Motor neuron (in vitro differentiated cells): ENCODE measurements around the gene EXOC7. TPM values are rescaled to one million over a fixed set of nuclear protein-coding genes. Genes with fewer than 3 reads are reported as not detected.
A peak's percentile ranks its signal among the peaks of the same experiment; 100 is the strongest.

Experiments
- ATAC-seq, 8 experiments: fragments of 200-7000 bp; cut with Tn5 transposase; replicated peaks in 6 of 8; 2 replicates each; pipeline ENCODE4 v1.8.0; 2021; ENCODE audit warnings: mild to moderate bottlenecking in 8 of 8, moderate library complexity in 8 of 8
- H3K27ac ChIP-seq, 2 donors: fragments of 250-450 bp; sonication (Bioruptor Pico); 2 replicates each; pipeline ENCODE4 v1.9.0; 2021; ENCODE audit warnings: antibody characterized with exemption in 2 of 2, mild to moderate bottlenecking in 2 of 2, moderate library complexity in 1 of 2
- H3K4me1 ChIP-seq, 2 donors: fragments of 250-450 bp; sonication (Bioruptor Pico); replicated peaks in 1 of 2; 2 replicates each; pipeline ENCODE4 v1.6.1; 2021; ENCODE audit warnings: antibody characterized with exemption in 2 of 2, mild to moderate bottlenecking in 2 of 2, moderate library complexity in 1 of 2
- H3K4me3 ChIP-seq, 5 donors: fragments of 250-450 bp; sonication (Bioruptor Pico); 2 replicates each; pipeline ENCODE4 v1.9.0; 2021; ENCODE audit warnings: antibody characterized with exemption in 5 of 5, mild to moderate bottlenecking in 5 of 5, moderate library complexity in 4 of 5
- WGBS, 10 experiments: fragments of 450-650 bp; shearing (Covaris generic); methylation state at CpG; one replicate each; pipeline ENCODE4 v1.0.0; 2022; 5-methylcytosine and 5-hydroxymethylcytosine counted together
- in situ Hi-C, 9 experiments: fragments of 400-800 bp; cut with MboI; loops; one replicate each; pipeline ENCODE4 v1.15.0; 2021; ENCODE audit warnings: low sequenced_read_pairs in 9 of 9, low pct_unique_long_range_greater_than_20kb in 2 of 9; ENCODE audit not compliant: unreplicated experiment in 9 of 9
- total RNA-seq, 8 experiments: library from RNA; unstranded; fragments of 300-600 nt; gene quantifications; 2 replicates each; pipeline versions ENCODE4 v1.2.3 to v1.2.4, GENCODE V29; 2022

Gene EXOC7
- total RNA-seq, 8 experiments from 2014 or later: 39.6 to 105 (median 64.7) TPM

- no CpG with 5 or more reads among the region's 8 CpGs for WGBS, 10 experiments
- in situ Hi-C loops: no loop called here
- Histone ChIP-seq H3K4me3 (no peak overlapping the region), H3K4me1 (peaks cover 52 to 64% of the 10 kb centered on the region in 2 donors), H3K27ac (no peak overlapping the region)
- ATAC-seq: no peak
Measured at GRCh38 chr17:76135810-76136188, 32.2 kb upstream of the EXOC7 start.

DNA sequence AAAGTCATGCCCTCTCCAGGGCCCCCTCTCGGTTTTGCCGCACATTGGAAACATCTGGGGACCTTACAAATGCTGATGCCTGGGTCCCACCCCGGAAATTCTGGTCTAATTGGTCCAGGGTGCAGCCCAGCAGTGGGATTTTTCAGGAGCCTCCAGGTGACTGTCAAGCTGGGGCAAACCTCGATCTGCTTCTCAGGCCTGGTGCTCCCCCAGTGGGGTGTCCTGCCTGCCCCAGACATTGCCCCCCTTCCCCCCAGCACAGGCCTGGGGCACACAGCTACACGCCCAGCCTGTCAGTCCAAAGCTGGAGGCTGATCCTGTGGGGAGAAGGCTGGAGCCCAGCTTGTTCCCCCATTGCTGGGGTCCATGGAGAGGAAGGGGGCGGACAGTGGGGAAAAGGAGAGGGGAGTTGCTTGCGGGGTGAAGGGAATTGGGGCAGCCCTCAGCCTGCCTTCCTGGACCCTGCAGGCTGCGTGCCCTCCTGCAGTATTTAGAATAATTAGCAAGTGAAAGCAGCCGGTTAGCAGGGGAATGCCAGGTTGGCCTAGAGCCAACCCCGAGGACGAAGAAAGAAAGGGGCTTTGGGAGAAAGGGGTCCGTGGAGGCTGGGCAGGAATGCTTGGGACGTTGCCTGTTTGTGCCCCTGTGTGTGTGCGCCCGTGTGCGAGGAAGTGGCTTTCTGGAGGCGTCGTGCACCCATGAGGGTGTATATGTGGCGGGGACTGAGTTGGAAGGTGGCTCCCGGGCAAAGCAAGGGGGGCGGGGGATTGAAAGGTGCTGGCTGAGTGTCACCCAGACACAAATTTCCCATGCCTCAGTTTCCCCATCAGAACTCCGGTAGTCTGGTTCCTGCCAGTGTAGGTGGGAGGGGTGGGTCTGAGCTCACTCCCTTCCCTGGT, 31.6 kb upstream of the EXOC7 start:
- Histone ChIP-seq H3K27ac (no peak overlapping the region), H3K4me3 (no peak overlapping the region), H3K4me1 (peaks cover 48 to 58% of the 10 kb centered on the region in 2 donors)
- in situ Hi-C loops: no loop called here
- WGBS, 10 experiments: 10 to 70% (median 35%) methylated on average over 2 to 8 of the region's 22 CpGs; no CpG with 5 or more reads in 6 of the 10 experiments
- peak in 1 of 8 experiments; percentile 15 for ATAC-seq

GRCh38 chr17:76132574-76133338, 29.2 kb upstream of the EXOC7 start:
- ATAC-seq: peak in 6 of 8 experiments; percentile 3 to 36 (median 26)
- WGBS, 10 experiments: 52 to 93% (median 80%) methylated on average over 1 to 7 of the region's 21 CpGs; no CpG with 5 or more reads in 7 of the 10 experiments
- H3K4me1 ChIP-seq: peaks cover 29 to 40% of the 10 kb centered on the region in 2 donors
- in situ Hi-C loops: no loop called here
- no peak overlapping the region for H3K4me3 ChIP-seq
- H3K27ac ChIP-seq: no peak overlapping the region

GRCh38 chr17:76131692-76132573, 28.3 kb upstream of the EXOC7 start:
- WGBS, 10 experiments: 0 to 100% methylated on average over 1 to 2 of the region's 21 CpGs; no CpG with 5 or more reads in 8 of the 10 experiments
- in situ Hi-C loops: no loop called here
- peaks cover 22 to 31% of the 10 kb centered on the region in 2 donors for H3K4me1 ChIP-seq
- no peak overlapping the region for H3K4me3 ChIP-seq
- peak in 2 of 8 experiments; percentile 4 to 40 for ATAC-seq
- H3K27ac ChIP-seq: no peak overlapping the region

DNA sequence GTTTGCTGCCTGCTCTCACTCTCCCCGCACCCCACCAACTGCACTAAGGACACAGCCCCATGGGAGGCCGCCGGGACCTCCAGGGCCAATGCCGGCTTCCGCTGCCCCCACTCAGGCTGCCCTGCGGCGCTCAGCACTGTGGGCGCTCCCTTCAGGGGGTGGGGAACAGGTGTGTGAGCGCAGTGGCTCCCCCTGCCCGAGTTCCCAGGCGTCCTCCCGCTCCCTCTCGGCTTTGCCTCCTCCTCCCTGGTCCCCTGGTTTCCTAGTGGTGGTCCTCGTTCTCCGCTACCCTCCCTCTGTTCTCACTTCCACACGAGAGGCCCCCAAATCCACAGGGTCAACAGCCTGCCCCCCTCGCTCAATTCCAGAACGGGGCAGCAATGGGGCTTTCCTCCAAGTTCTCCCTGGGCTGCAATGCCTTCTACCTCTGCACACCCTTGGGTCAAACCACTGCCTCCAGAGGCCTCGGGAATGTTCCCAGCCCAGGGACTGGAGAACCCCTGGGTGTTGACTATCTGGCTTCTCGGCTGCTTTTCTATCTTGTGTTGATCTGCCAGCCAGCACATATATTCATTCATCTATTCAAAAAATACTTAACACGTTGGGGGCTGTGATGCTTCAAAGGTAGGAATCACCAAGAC, 27.6 kb upstream of the EXOC7 start:
- H3K4me3 ChIP-seq: no peak overlapping the region
- peak in 1 of 8 experiments; percentile 8 for ATAC-seq
- H3K27ac ChIP-seq: no peak overlapping the region
- in situ Hi-C loops: no loop called here
- 15 to 92% (median 81%) methylated on average over 2 to 8 of the region's 21 CpGs; no CpG with 5 or more reads in 4 of the 10 experiments for WGBS, 10 experiments
- H3K4me1 ChIP-seq: peaks cover 17 to 26% of the 10 kb centered on the region in 2 donors

GRCh38 chr17:76130473-76130872, 26.9 kb upstream of the EXOC7 start:
- H3K4me3 ChIP-seq: no peak overlapping the region
- ATAC-seq: no peak
- WGBS, 10 experiments: 80 to 100% (median 96%) methylated on average over 1 to 2 of the region's 13 CpGs; no CpG with 5 or more reads in 6 of the 10 experiments
- H3K27ac ChIP-seq: no peak overlapping the region
- in situ Hi-C loops: no loop called here
- peaks cover 17 to 21% of the 10 kb centered on the region in 2 donors for H3K4me1 ChIP-seq

- WGBS, 10 experiments: 14 to 100% (median 91%) methylated on average over 1 of the region's 1 CpG; no CpG with 5 or more reads in 7 of the 10 experiments
- no peak for ATAC-seq
- in situ Hi-C loops: loop anchor here in 1 of 9 experiments (5.0 kb wide), 1 partner anchor 151 kb away; no protein-coding TSS in a partner anchor
- Histone ChIP-seq H3K4me1 (peaks cover 0 to 12% of the 10 kb centered on the region in 2 donors), H3K27ac (no peak overlapping the region), H3K4me3 (no peak overlapping the region)
Measured at GRCh38 chr17:76125922-76126321, 22.3 kb upstream of the EXOC7 start.

GRCh38 chr17:76125391-76125675, 21.7 kb upstream of the EXOC7 start:
- Histone ChIP-seq H3K4me3 (no peak overlapping the region), H3K4me1 (peaks cover 0 to 12% of the 10 kb centered on the region in 2 donors), H3K27ac (no peak overlapping the region)
- 20 to 100% (median 83%) methylated on average over 1 to 4 of the region's 5 CpGs; no CpG with 5 or more reads in 5 of the 10 experiments for WGBS, 10 experiments
- in situ Hi-C loops: loop anchor here in 1 of 9 experiments (5.0 kb wide), 1 partner anchor 152 kb away; no protein-coding TSS in a partner anchor
- no peak for ATAC-seq

DNA sequence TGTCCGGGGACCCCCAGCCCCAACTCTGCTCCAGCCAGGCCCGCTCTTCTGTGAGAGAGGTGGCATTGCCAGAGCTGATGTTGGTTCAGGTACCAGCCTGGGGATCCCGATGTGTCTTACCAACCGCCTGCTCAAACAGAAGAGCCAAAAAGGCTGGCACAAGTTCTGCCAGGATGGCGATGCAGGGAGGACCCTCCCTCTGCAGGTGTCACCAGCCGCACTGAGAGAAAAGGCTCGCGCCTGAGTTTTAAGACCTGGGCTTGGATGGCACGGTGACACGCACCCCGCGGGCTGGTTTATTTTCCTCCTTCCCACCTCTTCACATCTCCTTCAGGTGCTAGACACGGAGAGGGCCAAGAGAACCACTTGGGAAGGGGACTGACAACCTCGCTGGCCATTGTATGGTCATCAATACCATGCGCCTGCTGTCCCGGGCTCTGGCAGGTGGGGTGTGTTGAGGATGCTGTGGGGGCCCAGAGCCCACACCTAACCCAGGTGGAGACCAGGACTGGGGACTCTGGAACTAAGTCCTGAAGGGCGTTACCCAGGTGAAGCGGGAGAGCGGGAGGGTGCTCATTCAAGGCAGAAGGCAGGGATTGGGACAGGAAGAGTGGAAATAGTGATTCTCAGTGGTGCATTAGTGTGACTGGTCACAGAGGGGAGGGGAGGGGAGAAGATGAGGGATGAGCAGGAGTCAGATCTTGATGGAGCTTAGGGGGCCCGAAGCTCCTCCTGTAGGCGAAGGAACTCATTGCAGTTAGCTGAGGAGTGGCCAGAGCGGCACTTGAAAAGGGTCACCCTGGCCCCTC, 21.2 kb upstream of the EXOC7 start:
- ATAC-seq: peak in 1 of 8 experiments; percentile 24
- Histone ChIP-seq H3K4me3 (no peak overlapping the region), H3K27ac (no peak overlapping the region), H3K4me1 (peaks cover 0 to 12% of the 10 kb centered on the region in 2 donors)
- whole genome bisulfite sequencing, 10 experiments: 67 to 100% (median 94%) methylated on average over 1 to 15 of the region's 22 CpGs; no CpG with 5 or more reads in 4 of the 10 experiments
- in situ Hi-C loops: loop anchor here in 8 of 9 experiments (5.0 to 25.0 kb wide), 2 partner anchors 153 to 163 kb away; no protein-coding TSS in a partner anchor

GRCh38 chr17:76123749-76124581, 20.4 kb upstream of the EXOC7 start:
- ATAC-seq: no peak
- no peak overlapping the region for H3K4me3 ChIP-seq
- no peak overlapping the region for H3K27ac ChIP-seq
- in situ Hi-C loops: loop anchor here in 7 of 9 experiments (25.0 kb wide), 1 partner anchor 163 kb away; no protein-coding TSS in a partner anchor
- WGBS, 10 experiments: 51 to 100% (median 100%) methylated on average over 1 to 5 of the region's 9 CpGs; no CpG with 5 or more reads in 5 of the 10 experiments
- peaks cover 0 to 12% of the 10 kb centered on the region in 2 donors for H3K4me1 ChIP-seq

DNA sequence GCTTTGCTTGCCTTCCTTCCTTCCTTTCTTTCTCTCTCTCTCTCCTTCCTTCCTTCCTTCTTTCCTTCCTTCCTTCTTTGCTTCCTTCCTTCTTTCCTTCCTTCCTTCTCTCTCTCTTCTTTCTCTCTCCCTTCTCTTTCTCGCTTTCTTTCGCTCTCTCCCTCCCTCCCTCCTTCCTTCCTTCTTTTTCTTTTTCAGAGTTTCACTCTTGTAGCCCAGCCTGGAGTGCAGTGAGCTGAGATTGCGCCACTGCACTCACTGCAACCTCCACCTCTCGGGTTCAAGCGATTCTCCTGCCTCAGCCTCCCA, 19.6 kb upstream of the EXOC7 start:
- in situ Hi-C loops: loop anchor here in 7 of 9 experiments (25.0 kb wide), 1 partner anchor 164 kb away; no protein-coding TSS in a partner anchor
- ATAC-seq: no peak
- Histone ChIP-seq H3K4me1 (peaks cover 0 to 12% of the 10 kb centered on the region in 2 donors), H3K27ac (no peak overlapping the region), H3K4me3 (no peak overlapping the region)
- WGBS, 10 experiments: 39 to 100% (median 75%) methylated on average over 2 to 5 of the region's 5 CpGs
